Naive thymus-derived CD4-positive, alpha-beta T cell (primary cell): Measurements from ENCODE around the gene TLN1. TPM values are rescaled to one million over a fixed set of nuclear protein-coding genes. Genes with fewer than 3 reads are reported as not detected.

ENCODE experiments used
- ATAC-seq: fragments of 150-1000 bp; cut with Tn5 transposase; 2 replicates; pipeline ENCODE4 v1.10.0; 2021; ENCODE audit warnings: mild to moderate bottlenecking, moderate library complexity
- CTCF ChIA-PET: fragments of 350-600 bp; sonication (Branson Sonifier 250); formaldehyde crosslinking; loops from one replicate; lab custom pipeline; 2021; ENCODE audit warnings: antibody characterized with exemption; lab: Charles Lee
- POLR2A ChIA-PET: fragments of 350-600 bp; sonication (Branson Sonifier 250); formaldehyde crosslinking; loops from one replicate; lab custom pipeline; 2021; ENCODE audit warnings: antibody characterized with exemption, inconsistent platforms; lab: Charles Lee
- DNase-seq, 9 donors: peaks; one replicate each; pipeline versions ENCODE4 v3.0.0 to v3.0.0-alpha.2; 2020 to 2022; ENCODE audit warnings: mixed read lengths in 1 of 9
- H3K27ac ChIP-seq: one replicate; pipeline ENCODE4 v1.7.0; 2013; ENCODE audit warnings: mild to moderate bottlenecking, low read depth, low read length, moderate library complexity
- H3K27me3 ChIP-seq, 2 donors: one replicate each; pipeline ENCODE4 v1.7.0; 2013; ENCODE audit warnings: low read length in 2 of 2, mild to moderate bottlenecking in 2 of 2, moderate library complexity in 2 of 2; ENCODE audit not compliant: control insufficient read depth in 2 of 2, insufficient read depth in 2 of 2
- H3K36me3 ChIP-seq, 3 experiments: 1 replicate in 2 of 3; 2 replicates in 1 of 3; pipeline ENCODE4 v1.7.0; 2013; ENCODE audit warnings: low read length in 3 of 3, mild to moderate bottlenecking in 3 of 3, moderate library complexity in 1 of 3; ENCODE audit not compliant: insufficient read depth in 3 of 3, control insufficient read depth in 2 of 3
- H3K4me1 ChIP-seq, 2 donors: one replicate each; pipeline ENCODE4 v1.7.0; 2013; ENCODE audit warnings: low read length in 2 of 2, mild to moderate bottlenecking in 2 of 2, moderate library complexity in 1 of 2; ENCODE audit not compliant: control insufficient read depth in 2 of 2, insufficient read depth in 2 of 2
- H3K4me3 ChIP-seq: 2 replicates; pipeline ENCODE4 v1.7.0; 2013; ENCODE audit warnings: mild to moderate bottlenecking, low read length
- H3K9me3 ChIP-seq, 3 experiments: 1 replicate in 2 of 3; 2 replicates in 1 of 3; pipeline ENCODE4 v1.7.0; 2013; ENCODE audit warnings: low read length in 3 of 3; ENCODE audit not compliant: control insufficient read depth in 2 of 3
- H3K27ac Mint-ChIP-seq, 9 donors: one replicate each; pipeline ENCODE4 v1.8.0; 2020 to 2022; ENCODE audit warnings: mixed read lengths in 9 of 9, mild to moderate bottlenecking in 8 of 9, moderate library complexity in 5 of 9, inconsistent platforms in 2 of 9
- H3K27me3 Mint-ChIP-seq, 5 donors: one replicate each; pipeline ENCODE4 v1.8.0; 2021 to 2022; ENCODE audit warnings: mixed read lengths in 5 of 5, mild to moderate bottlenecking in 1 of 5
- H3K36me3 Mint-ChIP-seq, 5 donors: one replicate each; pipeline ENCODE4 v1.8.0; 2020 to 2022; ENCODE audit warnings: mixed read lengths in 5 of 5, mild to moderate bottlenecking in 3 of 5, inconsistent platforms in 1 of 5
- H3K4me1 Mint-ChIP-seq, 7 donors: one replicate each; pipeline ENCODE4 v1.8.0; 2020 to 2022; ENCODE audit warnings: mixed read lengths in 7 of 7, mild to moderate bottlenecking in 3 of 7, inconsistent platforms in 1 of 7
- H3K4me3 Mint-ChIP-seq, 10 donors: one replicate each; pipeline ENCODE4 v1.8.0; 2020 to 2022; ENCODE audit warnings: mild to moderate bottlenecking in 10 of 10, mixed read lengths in 10 of 10, moderate library complexity in 6 of 10, inconsistent platforms in 2 of 10
- H3K9me3 Mint-ChIP-seq, 11 donors: one replicate each; pipeline ENCODE4 v1.8.0; 2020 to 2022; ENCODE audit warnings: mixed read lengths in 11 of 11, mild to moderate bottlenecking in 4 of 11, inconsistent platforms in 1 of 11, moderate library complexity in 1 of 11
- intact Hi-C, 2 donors: fragments of 100-400 bp; cut with micrococcal nuclease; formaldehyde crosslinking; loops; one replicate each; pipeline ENCODE4 v1.15.1; 2023
- polyA plus RNA-seq, 2 donors: library from polyadenylated mRNA; unstranded; fragments of 300-500 nt; fragmentation: Illumina TruSeq; gene quantifications; one replicate each; pipeline ENCODE4 v1.2.3, GENCODE V29; 2021
- total RNA-seq, 6 experiments: library from RNA in 5 of 6; stranded (reverse) in 5 of 6; gene quantifications; 1 replicate in 5 of 6; 2 replicates in 1 of 6; pipeline ENCODE4 v1.2.3 and lab custom pipeline; 2021 to 2026

Gene TLN1
- total and polyA plus RNA-seq, 7 experiments from 2014 or later: 33.8 to 369 (median 230) TPM

GRCh38 chr9:35726931-35727330 lies 5.1 kb downstream of the TLN1 start:
- Histone ChIP-seq H3K4me3 (no peak overlapping the region), H3K27ac (peak overlapping the region; percentile 46), H3K36me3 (peaks cover 19 to 38% (median 30%) of the 10 kb centered on the region in 3 experiments), H3K4me1 (peaks cover 44 to 46% of the 10 kb centered on the region in 2 donors), H3K27me3 (no peaks in the 10 kb centered on the region), H3K9me3 (no peaks in the 10 kb centered on the region)
- H3K36me3 Mint-ChIP-seq: peaks cover 10 to 31% (median 21%) of the 10 kb centered on the region in 5 donors
- peak in 7 of 9 donors; percentile 37 to 61 (median 52) for DNase-seq
- peaks cover 0 to 2% (median 0%) of the 10 kb centered on the region in 11 donors for H3K9me3 Mint-ChIP-seq
- peak overlapping the region in 7 of 10 donors; percentile 34 to 73 (median 61) for H3K4me3 Mint-ChIP-seq
- ChIA-PET CTCF (interaction anchor here (1.0 to 6.4 kb wide), 8 partner anchors 10 to 110 kb away, joined by 3 to 50 read pairs (median 5); partner anchors contain the start of genes CCDC107 and RMRP), POLR2A (interaction anchor here (0.7 to 3.3 kb wide), 8 partner anchors 9 to 1088 kb away, joined by 3 to 22 read pairs (median 4); partner anchors contain the start of genes CCDC107, GBA2, RGP1 and RMRP)
- ATAC-seq: peak; percentile 62
- intact Hi-C loops: no loop called here
- peaks cover 0 to 23% (median 8%) of the 10 kb centered on the region in 7 donors for H3K4me1 Mint-ChIP-seq
- H3K27ac Mint-ChIP-seq: peak overlapping the region in 7 of 9 donors; percentile 28 to 92 (median 81)
- no peaks in the 10 kb centered on the region for H3K27me3 Mint-ChIP-seq

DNA sequence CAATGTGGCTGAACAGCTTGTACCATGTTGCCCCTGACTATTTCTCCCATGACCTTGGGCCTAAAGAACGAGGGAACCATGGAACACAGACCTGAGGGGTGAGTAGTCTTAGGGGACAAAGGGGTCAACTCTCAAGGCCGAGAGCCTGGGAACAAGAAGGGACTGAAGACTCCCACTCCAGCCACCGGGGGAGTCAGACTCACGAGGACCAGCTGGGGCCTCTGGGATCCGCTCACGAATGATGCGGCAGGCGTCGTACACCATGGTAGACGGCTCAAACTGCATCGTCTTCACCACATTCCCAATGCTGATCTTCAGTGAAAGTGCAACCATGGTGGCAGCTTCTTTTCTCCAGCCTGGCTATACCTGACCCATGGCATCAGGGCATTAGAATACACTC lies 6.6 kb downstream of the TLN1 start:
- Histone ChIP-seq H3K4me3 (no peak overlapping the region), H3K27ac (no peak overlapping the region), H3K9me3 (no peaks in the 10 kb centered on the region), H3K4me1 (peaks cover 36% of the 10 kb centered on the region in 2 donors), H3K36me3 (peaks cover 27 to 53% (median 45%) of the 10 kb centered on the region in 3 experiments), H3K27me3 (no peaks in the 10 kb centered on the region)
- Mint-ChIP-seq H3K27ac (no peak overlapping the region), H3K27me3 (no peaks in the 10 kb centered on the region), H3K9me3 (peaks cover 0 to 2% (median 0%) of the 10 kb centered on the region in 11 donors), H3K36me3 (peaks cover 16 to 32% (median 29%) of the 10 kb centered on the region in 5 donors), H3K4me3 (no peak overlapping the region), H3K4me1 (peaks cover 0 to 23% (median 8%) of the 10 kb centered on the region in 7 donors)
- ATAC-seq (no peak), DNase-seq (no peak)
- POLR2A ChIA-PET: interaction anchor here (0.6 to 1.3 kb wide), 3 partner anchors 26 to 113 kb away, joined by 3 to 5 read pairs (median 4); no protein-coding TSS in a partner anchor
- CTCF ChIA-PET: interaction anchor here (0.9 to 1.6 kb wide), 2 partner anchors 13 to 78 kb away, joined by 3 read pairs; no protein-coding TSS in a partner anchor
- intact Hi-C loops: no loop called here

DNA sequence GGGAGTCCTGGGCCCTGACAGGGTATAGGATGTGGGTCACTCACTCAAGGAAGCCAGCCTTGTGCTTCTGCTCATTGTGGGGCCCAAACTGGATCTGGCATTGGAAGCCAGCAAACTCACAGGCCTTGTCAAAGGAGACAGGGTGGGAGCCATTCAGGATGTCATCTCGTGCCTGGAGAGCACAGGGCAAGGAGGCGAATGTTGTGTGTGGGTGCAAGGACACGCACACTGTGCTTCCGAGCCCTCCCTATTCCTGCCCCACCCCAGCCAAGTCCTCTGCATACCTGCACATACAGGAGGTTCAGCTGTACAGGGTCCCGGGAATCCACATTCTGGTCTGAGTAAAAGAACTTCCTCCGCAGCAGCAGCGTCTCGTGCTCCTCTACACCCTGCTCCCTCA lies 8.1 kb downstream of the TLN1 start:
- POLR2A ChIA-PET: interaction anchor here (1.0 kb wide), 1 partner anchor 9 kb away, joined by 3 read pairs; no protein-coding TSS in a partner anchor
- Mint-ChIP-seq H3K4me3 (no peak overlapping the region), H3K27ac (no peak overlapping the region), H3K9me3 (peaks cover 0 to 2% (median 0%) of the 10 kb centered on the region in 11 donors), H3K4me1 (peaks cover 0 to 23% (median 8%) of the 10 kb centered on the region in 7 donors), H3K27me3 (no peaks in the 10 kb centered on the region), H3K36me3 (peaks cover 24 to 39% (median 29%) of the 10 kb centered on the region in 5 donors)
- Histone ChIP-seq H3K27me3 (no peaks in the 10 kb centered on the region), H3K36me3 (peaks cover 39 to 68% (median 59%) of the 10 kb centered on the region in 3 experiments), H3K9me3 (no peaks in the 10 kb centered on the region), H3K27ac (no peak overlapping the region), H3K4me3 (no peak overlapping the region), H3K4me1 (peaks cover 21 to 22% of the 10 kb centered on the region in 2 donors)
- DNase-seq (no peak), ATAC-seq (no peak)
- intact Hi-C loops: no loop called here
- CTCF ChIA-PET: interaction anchor here (0.7 kb wide), 2 partner anchors 158 to 252 kb away, joined by 3 read pairs; no protein-coding TSS in a partner anchor

DNA sequence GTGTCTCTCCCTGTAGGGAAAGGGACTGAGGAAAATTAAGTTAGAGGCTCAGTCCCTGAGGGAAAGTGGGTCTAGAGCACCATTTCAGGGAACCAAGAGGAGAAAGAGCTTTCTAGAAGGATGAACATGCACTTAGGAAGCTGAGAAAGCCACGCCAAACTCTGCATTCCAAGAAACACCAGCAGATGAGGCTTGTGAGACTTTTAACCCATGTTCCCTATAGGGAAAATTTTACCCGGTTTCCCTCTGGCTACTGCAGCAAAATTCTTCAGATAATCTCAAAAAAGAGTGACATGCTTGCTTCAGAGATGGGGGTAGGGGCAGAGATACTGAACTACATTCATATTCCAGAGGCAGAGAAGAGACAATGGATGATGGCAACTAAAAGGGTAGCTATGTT lies 8.6 kb downstream of the TLN1 start:
- ChIA-PET POLR2A (interaction anchor here (1.0 kb wide), 1 partner anchor 10 kb away, joined by 3 read pairs; no protein-coding TSS in a partner anchor), CTCF (interaction anchor here (0.7 to 0.9 kb wide), 2 partner anchors 31 to 159 kb away, joined by 3 read pairs; no protein-coding TSS in a partner anchor)
- no peaks in the 10 kb centered on the region for H3K9me3 ChIP-seq
- no peak overlapping the region for H3K4me3 ChIP-seq
- H3K36me3 ChIP-seq: peaks cover 44 to 73% (median 62%) of the 10 kb centered on the region in 3 experiments
- no peaks in the 10 kb centered on the region for H3K27me3 ChIP-seq
- DNase-seq: no peak
- no peak for ATAC-seq
- H3K36me3 Mint-ChIP-seq: peaks cover 24 to 41% (median 30%) of the 10 kb centered on the region in 5 donors
- no peak overlapping the region for H3K27ac ChIP-seq
- no peak overlapping the region for H3K4me3 Mint-ChIP-seq
- H3K27me3 Mint-ChIP-seq: no peaks in the 10 kb centered on the region
- peak overlapping the region in 1 of 9 donors; percentile 31 for H3K27ac Mint-ChIP-seq
- peaks cover 0 to 2% (median 0%) of the 10 kb centered on the region in 11 donors for H3K9me3 Mint-ChIP-seq
- H3K4me1 Mint-ChIP-seq: peaks cover 0 to 23% (median 8%) of the 10 kb centered on the region in 7 donors
- H3K4me1 ChIP-seq: peaks cover 17 to 18% of the 10 kb centered on the region in 2 donors
- intact Hi-C loops: no loop called here

- H3K4me1 Mint-ChIP-seq: peaks cover 0 to 14% (median 3%) of the 10 kb centered on the region in 7 donors
- intact Hi-C loops: no loop called here
- peaks cover 28 to 62% (median 39%) of the 10 kb centered on the region in 5 donors for H3K36me3 Mint-ChIP-seq
- ChIA-PET POLR2A (no interaction called here), CTCF (no interaction called here)
- H3K4me3 Mint-ChIP-seq: no peak overlapping the region
- peak overlapping the region in 2 of 9 donors; percentile 8 to 19 for H3K27ac Mint-ChIP-seq
- Histone ChIP-seq H3K27me3 (no peaks in the 10 kb centered on the region), H3K27ac (no peak overlapping the region), H3K36me3 (peaks cover 52 to 100% (median 86%) of the 10 kb centered on the region in 3 experiments), H3K4me1 (no peaks in the 10 kb centered on the region), H3K9me3 (no peaks in the 10 kb centered on the region), H3K4me3 (no peak overlapping the region)
- ATAC-seq (no peak), DNase-seq (no peak)
- H3K9me3 Mint-ChIP-seq: peaks cover 0 to 1% (median 0%) of the 10 kb centered on the region in 11 donors
- H3K27me3 Mint-ChIP-seq: no peaks in the 10 kb centered on the region
Measured at GRCh38 chr9:35719546-35719945, 12.4 kb downstream of the TLN1 start.

DNA sequence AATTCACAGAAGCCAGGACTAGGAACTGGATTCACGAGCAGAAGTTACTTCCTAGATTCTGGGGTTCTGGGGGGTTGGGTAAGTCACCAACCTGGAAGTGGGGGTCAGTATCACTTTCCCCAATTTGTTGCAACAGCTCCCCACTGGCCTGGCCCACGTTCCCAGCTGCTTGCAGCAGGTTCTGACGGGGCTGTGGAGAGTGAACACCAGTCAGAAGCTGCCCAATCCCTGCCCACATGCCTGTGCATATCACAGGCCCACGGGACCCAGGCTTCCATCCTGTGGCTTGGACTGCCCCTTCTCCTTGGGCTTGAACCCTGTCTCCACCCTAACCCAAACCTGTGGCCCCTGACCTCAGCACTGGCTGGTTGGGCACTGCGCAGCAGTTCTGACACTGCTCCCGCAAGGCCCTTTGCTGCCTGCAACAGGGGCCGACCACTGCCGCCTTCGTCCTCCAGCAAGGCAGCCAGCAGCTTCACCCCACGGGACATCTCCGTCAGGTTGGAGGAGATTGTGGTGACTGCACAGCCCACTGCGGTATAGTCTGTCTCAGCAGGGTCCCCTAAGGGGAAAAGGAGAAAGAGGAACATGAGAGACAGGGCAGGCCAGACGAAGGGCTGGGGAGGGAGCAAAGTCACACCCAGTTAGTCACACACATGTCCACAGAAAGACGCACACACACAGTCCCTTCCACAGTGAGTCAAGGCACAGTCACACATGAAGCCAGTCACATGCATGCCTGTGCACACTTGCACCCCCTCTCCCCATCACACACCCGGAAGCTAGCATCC lies 13.1 kb downstream of the TLN1 start:
- Mint-ChIP-seq H3K36me3 (peaks cover 26 to 64% (median 37%) of the 10 kb centered on the region in 5 donors), H3K27ac (peak overlapping the region in 3 of 9 donors; percentile 8 to 70 (median 19)), H3K4me1 (peaks cover 0 to 13% (median 0%) of the 10 kb centered on the region in 7 donors), H3K4me3 (no peak overlapping the region), H3K27me3 (no peaks in the 10 kb centered on the region), H3K9me3 (peaks cover 0 to 1% (median 0%) of the 10 kb centered on the region in 11 donors)
- intact Hi-C loops: no loop called here
- CTCF ChIA-PET: interaction anchor here (1.2 kb wide), 1 partner anchor 22 kb away, joined by 4 read pairs; no protein-coding TSS in a partner anchor
- Histone ChIP-seq H3K36me3 (peaks cover 52 to 100% (median 85%) of the 10 kb centered on the region in 3 experiments), H3K27ac (no peak overlapping the region), H3K27me3 (no peaks in the 10 kb centered on the region), H3K4me1 (no peaks in the 10 kb centered on the region), H3K4me3 (no peak overlapping the region), H3K9me3 (no peaks in the 10 kb centered on the region)
- no peak for DNase-seq
- peak; percentile 75 for ATAC-seq
- POLR2A ChIA-PET: no interaction called here
